GM23248 (cell line): ENCODE results near the gene HAGH. TPM values are rescaled to one million over a fixed set of nuclear protein-coding genes. Genes with fewer than 3 reads are reported as not detected.
"Not testable (repeated sequence)": the region's sequence is repeated elsewhere in the genome, so short reads cannot be mapped to it uniquely, and the experiment has no call there.

Experiments used
- DNase-seq: peaks from one replicate; pipeline ENCODE4 v3.0.0-alpha.2; 2015
- H2AFZ ChIP-seq: fragments of 200-600 bp; sonication (generic); 2 replicates; pipeline ENCODE4 v1.6.1; 2016; ENCODE audit warnings: antibody characterized with exemption
- H3F3A ChIP-seq: fragments of 200-600 bp; sonication (generic); 2 replicates; pipeline ENCODE4 v1.6.1; 2016; ENCODE audit warnings: mild to moderate bottlenecking, antibody characterized with exemption, mixed run types; ENCODE audit not compliant: insufficient read depth
- H3K27ac ChIP-seq: fragments of 200-600 bp; sonication (generic); 2 replicates; pipeline ENCODE4 v1.5.1; 2016; ENCODE audit warnings: mild to moderate bottlenecking
- H3K27me3 ChIP-seq: fragments of 200-600 bp; sonication (generic); replicated peaks from 2 replicates; pipeline ENCODE4 v1.6.1; 2016; ENCODE audit warnings: mild to moderate bottlenecking; ENCODE audit not compliant: insufficient read depth
- H3K36me3 ChIP-seq: fragments of 200-600 bp; sonication (generic); 2 replicates; pipeline ENCODE4 v1.6.1; 2016; ENCODE audit warnings: low read depth, mild to moderate bottlenecking
- H3K4me1 ChIP-seq: fragments of 200-600 bp; sonication (generic); 2 replicates; pipeline ENCODE4 v1.6.1; 2016; ENCODE audit warnings: mild to moderate bottlenecking; ENCODE audit not compliant: insufficient read depth
- H3K4me2 ChIP-seq: fragments of 200-600 bp; sonication (generic); one replicate; pipeline ENCODE4 v1.6.1; 2016; ENCODE audit warnings: mild to moderate bottlenecking; ENCODE audit not compliant: unreplicated experiment
- H3K4me3 ChIP-seq: fragments of 200-600 bp; sonication (generic); 2 replicates; pipeline ENCODE4 v1.5.1; 2016; ENCODE audit warnings: mild to moderate bottlenecking
- H3K79me2 ChIP-seq: fragments of 200-600 bp; sonication (generic); 2 replicates; pipeline ENCODE4 v1.6.1; 2016; ENCODE audit warnings: mild to moderate bottlenecking; ENCODE audit not compliant: insufficient read depth
- H3K9ac ChIP-seq: fragments of 200-600 bp; sonication (generic); 2 replicates; pipeline ENCODE4 v1.6.1; 2016; ENCODE audit warnings: mild to moderate bottlenecking
- H3K9me2 ChIP-seq: fragments of 200-600 bp; sonication (generic); 2 replicates; pipeline ENCODE4 v1.6.1; 2016; ENCODE audit warnings: mixed run types, mild to moderate bottlenecking, moderate library complexity; ENCODE audit not compliant: insufficient read depth
- H3K9me3 ChIP-seq: fragments of 200-600 bp; sonication (generic); one replicate; pipeline ENCODE4 v1.6.1; 2017; ENCODE audit warnings: low read depth
- H4K20me1 ChIP-seq: fragments of 200-600 bp; sonication (generic); 2 replicates; pipeline ENCODE4 v1.6.0; 2016; ENCODE audit not compliant: insufficient read depth
- EZH2 ChIP-seq: fragments of 200-600 bp; sonication (generic); IDR thresholded peaks from 2 replicates; pipeline ENCODE4 v1.6.1; 2018; ENCODE audit warnings: antibody characterized with exemption, mild to moderate bottlenecking; ENCODE audit not compliant: insufficient read depth, poor library complexity, severe bottlenecking
- EZH2phosphoT487 ChIP-seq: fragments of 200-600 bp; sonication (generic); IDR thresholded peaks from 2 replicates; pipeline ENCODE4 v1.6.1; 2018; ENCODE audit warnings: antibody characterized with exemption, moderate library complexity, mild to moderate bottlenecking, low read depth; ENCODE audit not compliant: insufficient read depth
- WGBS, 2 experiments: methylation state at CpG; one replicate each; pipeline ENCODE4 v1.1.6; 2015 to 2017; ENCODE audit warnings: low lambda C conversion rate in 2 of 2, low coverage in 1 of 2; ENCODE audit errors: missing lambda C conversion rate in 2 of 2; 5-methylcytosine and 5-hydroxymethylcytosine counted together
- in situ Hi-C: fragments of 300-500 bp; cut with MboI; formaldehyde crosslinking; loops from 2 replicates; pipeline ENCODE4 v1.15.0; 2020
- polyA plus RNA-seq: library from polyadenylated mRNA; unstranded; fragments of >200 nt; fragmentation: Nextera tagmentation; extraction: Ambion mirVana; gene quantifications from 2 replicates; pipeline ENCODE4 v1.2.1, GENCODE V29; 2016
- total RNA-seq: library from RNA; depleted of rRNA; stranded (reverse); fragments of >200 nt; shearing (Covaris generic); gene quantifications from 2 replicates; pipeline ENCODE4 v1.2.3, GENCODE V29; 2014; rRNA removed

Gene HAGH
- total RNA-seq (48.4 and 76.5 TPM in 2 replicates), polyA plus RNA-seq (45.5 and 48.9 TPM in 2 replicates)

DNA sequence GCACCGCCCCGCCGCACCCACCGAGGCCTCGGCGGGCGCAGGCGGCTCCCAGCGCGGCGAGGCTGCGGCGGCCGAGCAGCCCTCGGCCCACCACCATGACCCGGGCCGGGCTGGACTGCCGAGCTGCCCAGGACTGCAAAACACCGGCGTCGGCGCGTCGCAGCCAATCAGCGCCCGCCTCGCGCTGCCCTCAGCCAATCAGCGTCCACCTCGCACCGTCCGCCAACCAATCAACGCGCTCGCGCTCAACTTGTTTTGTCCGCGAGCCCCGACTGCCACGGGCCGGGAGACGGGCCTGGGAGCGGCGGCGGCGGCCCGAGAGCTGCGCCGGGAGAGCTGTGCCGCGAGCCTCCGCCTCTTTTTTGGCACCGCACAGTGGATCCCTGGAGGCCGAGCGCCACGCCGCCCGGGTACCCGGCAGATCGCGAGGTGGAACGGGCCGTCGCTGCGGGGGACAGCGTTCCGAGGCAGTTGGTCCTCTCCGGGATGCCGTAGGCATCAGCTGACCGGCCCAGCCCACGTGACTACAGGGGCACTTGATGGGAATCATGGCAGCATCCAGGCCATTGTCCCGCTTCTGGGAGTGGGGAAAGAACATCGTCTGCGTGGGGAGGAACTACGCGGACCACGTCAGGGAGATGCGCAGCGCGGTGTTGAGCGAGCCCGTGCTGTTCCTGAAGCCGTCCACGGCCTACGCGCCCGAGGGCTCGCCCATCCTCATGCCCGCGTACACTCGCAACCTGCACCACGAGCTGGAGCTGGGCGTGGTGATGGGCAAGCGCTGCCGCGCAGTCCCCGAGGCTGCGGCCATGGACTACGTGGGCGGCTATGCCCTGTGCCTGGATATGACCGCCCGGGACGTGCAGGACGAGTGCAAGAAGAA lies at the start of gene HAGH, which contains the start of gene FAHD1:
Gene HAGH (minus strand): TSS at position 135 of the 883 bp plus-strand sequence. CDS start 38 bp downstream, at position 97.
Gene FAHD1 (plus strand): TSS at position 516 of the 883 bp plus-strand sequence. CDS start 33 bp downstream, at position 549.
- Histone ChIP-seq H3K27ac (peak within 1 kb of the TSS; percentile 56), H2AFZ (peak within 1 kb of the TSS; percentile 83), H3K27me3 (no peaks in the 10 kb centered on the region), H3K4me1 (peaks cover 17% of the 10 kb centered on the region), H3K4me3 (peak within 1 kb of the TSS; percentile 97), H3K9me3 (no peaks in the 10 kb centered on the region), H3K9ac (peak within 1 kb of the TSS; percentile 86), H3K9me2 (no peaks in the 10 kb centered on the region), H3K36me3 (0 out of 2 replicates have a peak, but pooled peaks cover 7% of the 10 kb centered on the region), H3K79me2 (peaks cover 57% of the 10 kb centered on the region), H3F3A (peaks cover 8% of the 10 kb centered on the region; the same call in 1 of the 2 replicates), H4K20me1 (no peaks in the 10 kb centered on the region), H3K4me2 (peak within 1 kb of the TSS; percentile 100)
- in situ Hi-C loops: no loop called here
- 0 to 2% methylated on average over 82 to 89 of the region's 104 CpGs for WGBS, 2 experiments
- peak; percentile 97 for DNase-seq
- no peak for TF ChIP-seq EZH2phosphoT487
- no peak for TF ChIP-seq EZH2

DNA sequence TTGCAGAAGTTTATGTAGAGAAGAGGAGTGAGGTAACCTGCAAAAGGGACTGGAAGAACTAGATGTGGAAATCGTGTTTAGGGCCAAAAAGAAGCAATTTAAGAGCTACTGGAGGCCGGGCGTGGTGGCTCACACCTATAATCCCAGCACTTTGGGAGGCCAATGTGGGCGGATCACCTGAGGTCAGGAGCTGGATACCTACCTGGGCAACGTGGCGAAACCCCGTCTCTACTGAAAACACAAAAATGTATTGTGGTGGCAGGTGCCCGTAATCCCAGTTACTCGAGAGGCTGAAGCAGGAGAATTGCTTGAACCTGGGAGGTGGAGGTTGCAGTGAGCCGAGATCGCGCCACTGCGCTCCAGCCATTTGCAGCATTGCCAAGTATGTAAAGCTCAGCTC lies 49.4 kb upstream of the HAGH start:
- H3K4me2 ChIP-seq, H3K9ac ChIP-seq, H2AFZ ChIP-seq, H3K9me3 ChIP-seq, H3F3A ChIP-seq, H3K9me2 ChIP-seq, in situ Hi-C loops, H3K79me2 ChIP-seq, DNase-seq, H3K36me3 ChIP-seq, H4K20me1 ChIP-seq, H3K27ac ChIP-seq, H3K4me1 ChIP-seq, H3K4me3 ChIP-seq: not testable (repeated sequence)
- 66 to 69% methylated on average over 13 of the region's 13 CpGs for WGBS, 2 experiments
- peaks cover 32% of the 10 kb centered on the region for H3K27me3 ChIP-seq

DNA sequence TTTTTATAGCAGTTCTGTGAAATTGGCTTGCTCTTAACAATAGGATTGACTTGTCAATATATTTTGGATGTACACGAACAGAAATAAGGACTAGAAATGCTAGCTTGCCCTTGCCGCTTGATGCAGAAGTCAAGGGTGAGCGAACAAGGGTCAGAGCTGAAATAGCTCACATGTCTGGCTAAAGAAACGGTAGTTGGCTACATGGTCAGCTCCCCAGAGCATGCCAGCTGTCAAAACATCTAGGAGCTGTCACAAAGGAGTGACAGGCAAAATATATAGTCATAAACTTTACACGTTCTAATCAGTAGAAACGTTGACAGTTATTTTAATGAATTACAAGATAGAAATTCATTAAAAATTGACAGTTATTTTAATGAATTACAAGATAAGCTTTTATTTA lies 48.2 kb upstream of the HAGH start:
- H3K27ac ChIP-seq: no peak overlapping the region
- H2AFZ ChIP-seq: no peak overlapping the region
- no peaks in the 10 kb centered on the region for H3K9me3 ChIP-seq
- no peaks in the 10 kb centered on the region for H3K36me3 ChIP-seq
- H3F3A ChIP-seq: peaks cover 11% of the 10 kb centered on the region
- WGBS, 2 experiments: 62 to 64% methylated on average over 6 of the region's 6 CpGs
- H3K4me1 ChIP-seq: peaks cover 10% of the 10 kb centered on the region
- TF ChIP-seq EZH2phosphoT487 (no peak), EZH2 (no peak)
- DNase-seq: no peak
- H3K9ac ChIP-seq: no peak overlapping the region
- H4K20me1 ChIP-seq: no peaks in the 10 kb centered on the region
- H3K27me3 ChIP-seq: peaks cover 31% of the 10 kb centered on the region
- no peak overlapping the region for H3K4me3 ChIP-seq
- H3K79me2 ChIP-seq: no peaks in the 10 kb centered on the region
- H3K9me2 ChIP-seq: no peaks in the 10 kb centered on the region
- no peak overlapping the region for H3K4me2 ChIP-seq
- in situ Hi-C loops: no loop called here

DNA sequence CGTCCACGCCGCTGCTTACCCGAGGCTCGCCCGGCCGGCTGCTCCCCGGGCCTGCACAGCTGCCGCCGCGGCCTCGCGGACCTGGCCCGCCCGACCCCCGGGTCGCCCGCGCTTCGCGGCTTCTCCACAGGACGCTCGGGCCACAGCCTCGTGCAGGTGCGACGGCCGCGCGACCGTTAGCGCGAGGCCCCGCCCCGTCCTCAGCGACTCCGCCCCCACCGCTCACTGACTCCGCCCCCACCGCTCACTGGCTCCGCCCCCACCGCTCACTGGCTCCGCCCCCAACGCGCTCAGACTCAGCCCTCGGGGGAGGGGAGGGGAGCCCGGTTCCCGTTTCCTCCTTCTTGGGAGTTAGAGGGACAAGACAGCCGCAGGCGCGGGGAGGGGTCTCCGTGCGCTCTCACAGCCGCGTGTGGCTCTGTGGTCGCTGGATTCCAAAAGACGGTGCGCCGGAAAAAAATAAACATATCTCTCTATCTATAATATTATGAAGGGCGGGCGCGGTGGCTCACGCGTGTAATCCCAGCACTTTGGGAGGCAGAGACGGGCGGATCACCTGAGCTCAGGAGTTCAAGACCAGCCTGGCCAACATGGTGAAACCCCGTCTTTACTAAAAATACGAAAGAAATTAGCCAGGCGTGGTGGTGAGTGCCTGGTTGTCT lies 45.5 kb upstream of the HAGH start, which contains the start of gene MEIOB:
Gene MEIOB (minus strand): TSS at position 191 of the 662 bp plus-strand sequence. CDS start 3,989 bp downstream, outside the sequence.
- Histone ChIP-seq H4K20me1 (no peaks in the 10 kb centered on the region), H3K4me2 (peak within 1 kb of the TSS; percentile 54), H3K36me3 (no peaks in the 10 kb centered on the region), H2AFZ (peak within 1 kb of the TSS; percentile 59), H3K9me2 (no peaks in the 10 kb centered on the region), H3K4me1 (peaks cover 10% of the 10 kb centered on the region), H3K9me3 (no peaks in the 10 kb centered on the region), H3K4me3 (peak within 1 kb of the TSS; percentile 59), H3K27ac (no peak within 1 kb of the TSS), H3K27me3 (peaks cover 16% of the 10 kb centered on the region), H3K9ac (no peak within 1 kb of the TSS), H3F3A (peaks cover 11% of the 10 kb centered on the region), H3K79me2 (no peaks in the 10 kb centered on the region)
- in situ Hi-C loops: no loop called here
- peak; percentile 54 for DNase-seq
- 8% methylated on average over 21 to 64 of the region's 68 CpGs for WGBS, 2 experiments
- TF ChIP-seq EZH2 (no peak), EZH2phosphoT487 (no peak)
